Gastrocnemius medialis (tissue), 4 donors: ENCODE measurements around the gene INPP5B. TPM values are rescaled to one million over a fixed set of nuclear protein-coding genes. Genes with fewer than 3 reads are reported as not detected.

ENCODE experiments used
- ATAC-seq, 2 donors: fragments of 150-250 bp; one replicate each; pipeline ENCODE4 v1.9.1; 2016
- DNase-seq, 2 donors: peaks; one replicate each; pipeline ENCODE4 v3.0.0-alpha.2; 2019
- H3K27ac ChIP-seq, 4 donors: fragments of 200-600 bp; sonication (generic); 1 replicate in 1 of 4; 2 replicates in 3 of 4; pipeline ENCODE4 v1.5.1; 2016 to 2018; ENCODE audit warnings: mild to moderate bottlenecking in 2 of 4, moderate library complexity in 1 of 4
- H3K27me3 ChIP-seq, 3 donors: fragments of 200-600 bp; sonication (generic) in 2 of 3; 1 replicate in 1 of 3; 2 replicates in 2 of 3; pipeline versions ENCODE4 v1.5.1 to v1.6.0; 2016 to 2019; ENCODE audit warnings: mild to moderate bottlenecking in 1 of 3, moderate library complexity in 1 of 3
- H3K36me3 ChIP-seq, 2 donors: fragments of 200-600 bp; sonication (generic) in 1 of 2; one replicate each; pipeline ENCODE4 v1.5.1; 2017 to 2018
- H3K4me1 ChIP-seq, 2 donors: fragments of 200-600 bp; sonication (generic) in 1 of 2; one replicate each; pipeline ENCODE4 v1.5.1; 2016 to 2017; ENCODE audit warnings: mild to moderate bottlenecking in 2 of 2
- H3K4me3 ChIP-seq, 4 donors: fragments of 200-600 bp; sonication (generic) in 3 of 4; 1 replicate in 1 of 4; 2 replicates in 3 of 4; pipeline ENCODE4 v1.5.1; 2016 to 2019; ENCODE audit warnings: mild to moderate bottlenecking in 2 of 4
- H3K9me3 ChIP-seq, 3 donors: fragments of 200-600 bp; sonication (generic) in 2 of 3; 1 replicate in 1 of 3; 2 replicates in 2 of 3; pipeline ENCODE4 v1.5.1; 2016 to 2019
- CTCF ChIP-seq, 5 experiments: fragments of 450-650 bp in 3 of 5; fragments of 200-600 bp in 2 of 5; sonication (generic) in 2 of 5; IDR thresholded peaks in 4 of 5; conservative IDR thresholded peaks in 1 of 5; 1 replicate in 4 of 5; 2 replicates in 1 of 5; pipeline ENCODE4 v1.5.1; 2016 to 2019; ENCODE audit warnings: antibody characterized with exemption in 5 of 5, mild to moderate bottlenecking in 3 of 5, moderate library complexity in 3 of 5
- POLR2A ChIP-seq, 2 donors: fragments of 450-650 bp; IDR thresholded peaks; one replicate each; pipeline ENCODE4 v1.6.1; 2017; ENCODE audit warnings: antibody characterized with exemption in 2 of 2, mild to moderate bottlenecking in 2 of 2, moderate library complexity in 2 of 2
- in situ Hi-C, 4 donors: fragments of 200-750 bp; cut with MboI; loops; one replicate each; pipeline versions ENCODE4 v1.15.0 to v1.8.0; 2017; ENCODE audit warnings: low sequenced_read_pairs in 4 of 4
- intact Hi-C: fragments of 100-400 bp; cut with DNase I; formaldehyde crosslinking; loops from one replicate; pipeline ENCODE4 v1.15.1; 2023; ENCODE audit warnings: low total_unique reads
- total RNA-seq, 4 donors: library from RNA; depleted of rRNA; stranded (reverse); fragments of >200 nt; gene quantifications; one replicate each; pipeline versions ENCODE4 v1.1.0 to v1.2.3, GENCODE V29; 2016

The INPP5B gene
- total RNA-seq, 4 donors from 2014 or later, result 6.8 to 13.4 (median 10.1) TPM

GRCh38 chr1:37859507-37860345, 87.1 kb downstream of the INPP5B start, which contains the start of gene MTF1:
MTF1 (minus strand) TSS chr1:37859592; CDS start chr1:37857658, 1,934 bp downstream.
- Histone ChIP-seq H3K36me3 (peaks cover 0 to 31% of the 10 kb centered on the region in 2 donors), H3K4me1 (peaks cover 30 to 34% of the 10 kb centered on the region in 2 donors), H3K27me3 (no peaks in the 10 kb centered on the region), H3K4me3 (peak within 1 kb of the TSS; percentile 80 to 96 (median 90)), H3K9me3 (no peaks in the 10 kb centered on the region), H3K27ac (peak within 1 kb of the TSS; percentile 92 to 99 (median 96))
- peak; percentile 98 for DNase-seq
- in situ Hi-C loops (loop anchor here in 2 of 4 donors (5.0 to 10.0 kb wide), 3 partner anchors 52 to 165 kb away; partner anchors contain the start of genes C1orf122 (in 2 of the 2), YRDC (in 2 of the 2) and CDCA8 (in 1 of the 2)), intact Hi-C loops (loop anchor here (1.0 to 5.0 kb wide), 5 partner anchors 51 to 1711 kb away; partner anchors contain the start of genes TRAPPC3 and YRDC)
- ATAC-seq, result peak; percentile 94 to 96
- TF ChIP-seq POLR2A (IDR thresholded peaks at IDR 0.05) (peak; percentile 85 to 94), CTCF (IDR thresholded peaks at IDR 0.05 in 4 of 5, conservative IDR thresholded peaks at IDR 0.05 in 1 of 5) (peak; percentile 88 to 95 (median 92))

DNA sequence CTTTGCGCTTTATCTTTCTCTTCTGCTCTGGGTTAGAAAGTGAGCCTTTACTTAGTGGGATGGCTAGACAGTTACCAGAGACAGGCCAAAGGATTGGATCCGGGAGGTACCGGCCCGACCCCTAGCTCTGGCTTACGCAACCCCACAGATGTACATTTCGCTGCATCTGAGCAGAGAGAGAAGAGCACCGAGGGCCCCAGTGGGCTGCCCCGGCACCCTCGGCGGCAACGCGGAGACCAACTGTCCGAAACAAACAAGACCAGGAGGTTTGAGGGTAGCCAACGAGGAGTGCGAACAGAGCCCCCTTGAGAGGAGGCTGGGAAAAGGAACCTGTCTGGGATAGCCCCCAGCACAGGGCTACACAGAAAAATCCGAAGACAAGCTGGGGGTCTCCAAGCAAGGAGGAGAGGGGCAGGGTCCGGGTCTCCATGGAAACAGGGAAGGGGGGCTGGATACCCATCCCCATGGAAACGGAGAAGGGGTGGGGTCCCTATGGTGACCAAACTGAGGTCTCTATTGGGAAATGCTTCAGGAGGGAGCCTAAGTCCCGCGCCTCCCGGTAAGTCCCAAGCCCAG, 87.8 kb downstream of the INPP5B start:
- peak overlapping the region; percentile 92 to 99 (median 96) for H3K27ac ChIP-seq
- ATAC-seq (peak; percentile 25 to 26), DNase-seq (peak in 1 of 2 donors; percentile 22)
- in situ Hi-C loops (loop anchor here in 1 of 4 donors (5.0 to 10.0 kb wide), 2 partner anchors 52 to 164 kb away; partner anchors contain the start of genes C1orf122, CDCA8 and YRDC), intact Hi-C loops (loop anchor here (1.0 to 5.0 kb wide), 5 partner anchors 51 to 1710 kb away; partner anchors contain the start of genes TRAPPC3 and YRDC)
- no peak for TF ChIP-seq POLR2A (IDR thresholded peaks at IDR 0.05)
- TF ChIP-seq CTCF (IDR thresholded peaks at IDR 0.05 in 4 of 5, conservative IDR thresholded peaks at IDR 0.05 in 1 of 5), result no peak
- H3K36me3 ChIP-seq, result peaks cover 0 to 24% of the 10 kb centered on the region in 2 donors
- peaks cover 30 to 34% of the 10 kb centered on the region in 2 donors for H3K4me1 ChIP-seq
- H3K9me3 ChIP-seq, result no peaks in the 10 kb centered on the region
- H3K27me3 ChIP-seq, result no peaks in the 10 kb centered on the region
- peak overlapping the region; percentile 80 to 96 (median 90) for H3K4me3 ChIP-seq

- in situ Hi-C loops (loop anchor here in 1 of 4 donors (10.0 kb wide), 1 partner anchor 160 kb away; the partner anchor contains the start of gene CDCA8), intact Hi-C loops (no loop called here)
- H3K9me3 ChIP-seq, result no peaks in the 10 kb centered on the region
- no peak overlapping the region for H3K27ac ChIP-seq
- peaks cover 0 to 9% of the 10 kb centered on the region in 2 donors for H3K36me3 ChIP-seq
- no peak overlapping the region for H3K4me3 ChIP-seq
- DNase-seq (no peak), ATAC-seq (no peak)
- H3K4me1 ChIP-seq, result peaks cover 45 to 49% of the 10 kb centered on the region in 2 donors
- TF ChIP-seq POLR2A (IDR thresholded peaks at IDR 0.05) (no peak), CTCF (IDR thresholded peaks at IDR 0.05 in 4 of 5, conservative IDR thresholded peaks at IDR 0.05 in 1 of 5) (no peak)
- H3K27me3 ChIP-seq, result no peaks in the 10 kb centered on the region
Measured at GRCh38 chr1:37854406-37854805, 92.4 kb downstream of the INPP5B start.

DNA sequence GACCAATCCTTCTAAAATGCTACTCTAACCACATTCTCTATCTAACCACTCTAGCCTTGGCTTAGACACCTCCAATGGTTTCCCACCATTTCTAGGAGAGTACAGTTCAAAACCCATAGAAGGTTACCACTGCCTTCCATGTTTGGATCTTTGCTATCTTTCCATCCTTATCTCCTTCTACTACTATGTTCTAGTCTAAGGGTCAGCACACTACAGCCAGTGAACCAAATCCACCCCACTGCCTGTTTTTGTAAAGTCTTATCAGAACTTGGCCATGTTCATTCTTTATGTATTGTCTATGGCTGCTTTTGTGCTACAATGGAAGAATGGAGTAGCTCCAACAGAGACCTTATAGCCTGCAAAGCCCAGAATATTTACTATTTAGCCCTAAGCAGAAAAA, 93.7 kb downstream of the INPP5B start:
- Histone ChIP-seq H3K36me3 (peaks cover 0 to 9% of the 10 kb centered on the region in 2 donors), H3K9me3 (no peaks in the 10 kb centered on the region), H3K27ac (no peak overlapping the region), H3K4me3 (no peak overlapping the region), H3K27me3 (no peaks in the 10 kb centered on the region), H3K4me1 (peaks cover 37 to 43% of the 10 kb centered on the region in 2 donors)
- no peak for DNase-seq
- TF ChIP-seq POLR2A (IDR thresholded peaks at IDR 0.05) (no peak), CTCF (IDR thresholded peaks at IDR 0.05 in 4 of 5, conservative IDR thresholded peaks at IDR 0.05 in 1 of 5) (no peak)
- in situ Hi-C loops, result loop anchor here in 1 of 4 donors (10.0 kb wide), 1 partner anchor 158 kb away; the partner anchor contains the start of gene CDCA8
- intact Hi-C loops, result no loop called here
- no peak for ATAC-seq
